HepG2 (cell line): ENCODE data around the gene UNC5B. TPM values are rescaled to one million over a fixed set of nuclear protein-coding genes. Genes with fewer than 3 reads are reported as not detected.
A peak's percentile ranks its signal among the peaks of the same experiment; 100 is the strongest.

Source experiments
- ATAC-seq: fragments of 200-7000 bp; cut with Tn5 transposase; 3 replicates; pipeline ENCODE4 v1.9.1; 2020; ENCODE audit warnings: mild to moderate bottlenecking, moderate library complexity
- BruUV-seq: library from RNA; stranded (reverse); fragments of 400-500 nt; replicated peaks from 2 replicates; lab custom pipeline; 2021; lab: Mats Ljungman, UMichigan
- CTCF ChIA-PET: fragments of 300-600 bp; formaldehyde crosslinking; extraction: SDS; loops from one replicate; lab custom pipeline; 2021; ENCODE audit warnings: low total read pairs, inconsistent platforms, low intra/inter-chr PET ratio; lab: Yijun Ruan, JAX
- POLR2A ChIA-PET: fragments of 350-600 bp; sonication (Branson Sonifier 250); formaldehyde crosslinking; loops from one replicate; lab custom pipeline; 2020; ENCODE audit warnings: antibody characterized with exemption, inconsistent platforms; lab: Yijun Ruan, JAX
- DNase-seq: peaks from one replicate; pipeline ENCODE4 v3.0.0-alpha.2; 2015; ENCODE audit warnings: low spot score
- FAIRE-seq: peaks from 3 replicates; lab custom pipeline; 2011; peaks lifted over from hg19 to GRCh38; lab: Jason Lieb, UNC
- H2AFZ ChIP-seq: one replicate; pipeline ENCODE4 v1.6.1; 2011; ENCODE audit warnings: low read length, inconsistent platforms
- H3K27ac ChIP-seq: fragments of 300-600 bp; 3 replicates; pipeline ENCODE4 v1.8.0; 2011; ENCODE audit warnings: mixed run types, mild to moderate bottlenecking, mixed read lengths, low read length, inconsistent platforms; ENCODE audit not compliant: insufficient read depth; ENCODE audit errors: extremely low read length
- H3K27me3 ChIP-seq, 2 experiments: fragments of 200-600 bp in 1 of 2; 2 replicates in 1 of 2; 3 replicates in 1 of 2; pipeline versions ENCODE4 v1.6.0 to v1.8.0; 2011; ENCODE audit warnings: low read length in 2 of 2, mild to moderate bottlenecking in 2 of 2, moderate library complexity in 2 of 2, inconsistent platforms in 1 of 2; ENCODE audit not compliant: insufficient read depth in 2 of 2, control insufficient read depth in 1 of 2
- H3K36me3 ChIP-seq, 2 experiments: fragments of 200-600 bp in 1 of 2; replicated peaks in 1 of 2; 2 replicates in 1 of 2; 3 replicates in 1 of 2; pipeline versions ENCODE4 v1.5.1 to v1.8.0; 2011; ENCODE audit warnings: low read length in 2 of 2, inconsistent platforms in 1 of 2; ENCODE audit not compliant: insufficient read depth in 2 of 2, control insufficient read depth in 1 of 2
- H3K4me1 ChIP-seq: 2 replicates; pipeline ENCODE4 v1.5.1; 2012; ENCODE audit warnings: low read length, inconsistent platforms; ENCODE audit not compliant: insufficient read depth
- H3K4me2 ChIP-seq: 2 replicates; pipeline ENCODE4 v1.6.0; 2011; ENCODE audit warnings: low read depth, low read length, inconsistent platforms
- H3K4me3 ChIP-seq, 3 experiments: fragments of 200-600 bp in 1 of 3; sonication (generic), shearing (Covaris generic) in 1 of 3; replicated peaks in 1 of 3; 2 replicates each; pipeline ENCODE4 v1.5.1; 2011 to 2016; ENCODE audit warnings: low read length in 3 of 3, inconsistent platforms in 2 of 3, low read depth in 2 of 3, mild to moderate bottlenecking in 2 of 3, control low read depth in 1 of 3, mixed read lengths in 1 of 3; ENCODE audit not compliant: insufficient read depth in 1 of 3
- H3K79me2 ChIP-seq: one replicate; pipeline ENCODE4 v1.6.1; 2011; ENCODE audit warnings: low read length, inconsistent platforms; ENCODE audit not compliant: insufficient read depth
- H3K9ac ChIP-seq: 2 replicates; pipeline ENCODE4 v1.6.0; 2011; ENCODE audit warnings: mild to moderate bottlenecking, low read depth, low read length, inconsistent platforms; ENCODE audit not compliant: insufficient read depth
- H3K9me3 ChIP-seq: 2 replicates; pipeline ENCODE4 v1.5.1; 2012; ENCODE audit warnings: mild to moderate bottlenecking, low read length
- H4K20me1 ChIP-seq: 2 replicates; pipeline ENCODE4 v1.6.0; 2011; ENCODE audit warnings: inconsistent platforms, mild to moderate bottlenecking, low read length, moderate library complexity; ENCODE audit not compliant: insufficient read depth
- ERF ChIP-seq: IDR thresholded peaks from 2 replicates; pipeline ENCODE4 v1.6.1; 2018; ENCODE audit warnings: missing biosample characterization, missing genetic modification reagents
- EZH2 ChIP-seq: conservative IDR thresholded peaks from 2 replicates; pipeline ENCODE4 v1.6.1; 2012; ENCODE audit warnings: mild to moderate bottlenecking, low read depth, low read length, moderate library complexity
- IRF1 ChIP-seq: sonication (generic); formaldehyde crosslinking; IDR thresholded peaks from 2 replicates; pipeline ENCODE4 v1.4.0; 2020; ENCODE audit warnings: low read depth, mild to moderate bottlenecking, missing genetic modification reagents
- KDM3A ChIP-seq: IDR thresholded peaks from 2 replicates; pipeline ENCODE4 v1.6.1; 2018; ENCODE audit warnings: low read depth, missing compliant biosample characterization
- MAZ ChIP-seq, 2 experiments: sonication (generic) in 1 of 2; formaldehyde crosslinking in 1 of 2; IDR thresholded peaks; 2 replicates each; pipeline versions ENCODE4 v1.5.0 to v1.6.1; 2012 to 2020; ENCODE audit warnings: low read depth in 2 of 2, mild to moderate bottlenecking in 2 of 2, borderline replicate concordance in 1 of 2, improper control_type of control experiment in 1 of 2, low read length in 1 of 2, missing genetic modification reagents in 1 of 2, moderate library complexity in 1 of 2
- NR0B2 ChIP-seq: sonication (generic); formaldehyde crosslinking; IDR thresholded peaks from 2 replicates; pipeline ENCODE4 v1.4.0; 2020; ENCODE audit warnings: mild to moderate bottlenecking, missing genetic modification reagents
- POGK ChIP-seq: sonication (generic); formaldehyde crosslinking; conservative IDR thresholded peaks from 2 replicates; pipeline ENCODE4 v1.8.0; 2022; ENCODE audit warnings: mild to moderate bottlenecking, moderate library complexity, missing genetic modification reagents
- SIX4 ChIP-seq: sonication (generic); formaldehyde crosslinking; IDR thresholded peaks from 2 replicates; pipeline ENCODE4 v1.4.0; 2020; ENCODE audit warnings: missing genetic modification reagents
- TAF1 ChIP-seq: sonication (generic); formaldehyde crosslinking; IDR thresholded peaks from 2 replicates; pipeline ENCODE4 v1.4.0; 2020; ENCODE audit warnings: missing genetic modification reagents
- TBX2 ChIP-seq: sonication (generic); formaldehyde crosslinking; IDR thresholded peaks from 2 replicates; pipeline ENCODE4 v1.5.0; 2020; ENCODE audit warnings: missing genetic modification reagents, mild to moderate bottlenecking, borderline replicate concordance
- TMF1 ChIP-seq: sonication (generic); formaldehyde crosslinking; IDR thresholded peaks from 2 replicates; pipeline ENCODE4 v1.8.1; 2022; ENCODE audit warnings: low read depth, missing genetic modification reagents
- TOPORS ChIP-seq: sonication (generic); formaldehyde crosslinking; IDR thresholded peaks from 2 replicates; pipeline ENCODE4 v1.8.0; 2023; ENCODE audit warnings: mild to moderate bottlenecking, missing genetic modification reagents
- ZNF589 ChIP-seq: sonication (generic); formaldehyde crosslinking; conservative IDR thresholded peaks from 2 replicates; pipeline ENCODE4 v1.8.0; 2022; ENCODE audit warnings: mild to moderate bottlenecking, moderate library complexity, missing genetic modification reagents
- ZNF672 ChIP-seq: sonication (generic); formaldehyde crosslinking; IDR thresholded peaks from 2 replicates; pipeline ENCODE4 v1.8.1; 2022; ENCODE audit warnings: missing genetic modification reagents
- WGBS: methylation state at CpG from one replicate; pipeline ENCODE4 v1.1.6; 2017; ENCODE audit warnings: low lambda C conversion rate; 5-methylcytosine and 5-hydroxymethylcytosine counted together
- in situ Hi-C: cut with HindIII; loops from 2 replicates; pipeline ENCODE4 v1.10.0; 2017; ENCODE audit warnings: low pct_unique_long_range_greater_than_20kb; ENCODE audit not compliant: extremely low pct_ligation_motif_present
- intact Hi-C: fragments of 100-400 bp; cut with micrococcal nuclease; formaldehyde crosslinking; loops from one replicate; pipeline ENCODE4 v1.10.0; 2022; ENCODE audit not compliant: unreplicated experiment
- polyA plus RNA-seq, 8 experiments: library from polyadenylated mRNA; depleted of rRNA in 3 of 8; stranded (reverse) in 7 of 8; unstranded in 1 of 8; fragments of >200 nt; fragmentation: Illumina TruSeq in 4 of 8; extraction: Trizol in 4 of 8; gene quantifications; 2 replicates each; pipeline versions ENCODE4 v1.2.1 to v1.2.3, GENCODE V29; 2011 to 2016; ENCODE audit warnings: low read depth in 4 of 8, missing spikeins in 1 of 8, mixed read lengths in 1 of 8; ENCODE audit not compliant: insufficient read depth in 1 of 8
- total RNA-seq, 5 experiments: library from RNA; depleted of rRNA; stranded (reverse); fragments of >200 nt; fragmentation: Illumina TruSeq; extraction: Trizol; gene quantifications; 2 replicates each; pipeline ENCODE4 v1.2.3, GENCODE V29; 2016; ENCODE audit warnings: low read depth in 1 of 5

UNC5B gene
- total and polyA plus RNA-seq, 2 of the 13 experiments (the other 11 are each of a cell fraction or from before 2014, with no cell fraction given): 0.07 TPM

- no peaks in the 10 kb centered on the region for H3K9me3 ChIP-seq
- H3K9ac ChIP-seq: no peak overlapping the region
- H3K79me2 ChIP-seq: no peaks in the 10 kb centered on the region
- POLR2A ChIA-PET: no interaction called here
- H2AFZ ChIP-seq: no peak overlapping the region
- H3K4me3 ChIP-seq: no peak overlapping the region
- no peak overlapping the region for H3K4me2 ChIP-seq
- CTCF ChIA-PET: interaction anchor here (1.6 to 2.3 kb wide), 2 partner anchors 76 to 284 kb away, joined by 5 to 10 read pairs; no protein-coding TSS in a partner anchor
- no peak overlapping the region for H3K27ac ChIP-seq
- H3K36me3 ChIP-seq: no peaks in the 10 kb centered on the region
- no peak for FAIRE-seq
- no peak for ATAC-seq
- H3K27me3 ChIP-seq: peaks cover 12 to 54% of the 10 kb centered on the region in 2 experiments; a peak in 4 of 5 replicates
- TF ChIP-seq ERF (CRISPR knock-in tag) (no peak), MAZ (IDR thresholded peaks at IDR 0.05; ENCODE audit: borderline replicate concordance, low read depth, low read length) (no peak), MAZ (CRISPR knock-in tag; IDR thresholded peaks at IDR 0.05; ENCODE audit: low read depth) (0 out of 2 replicates have a peak, but pooled peaks have one; percentile 6), EZH2 (0 out of 2 replicates have a peak, but pooled peaks have one; percentile 40), TBX2 (peak; percentile 16; the same call in 1 of the 2 replicates), TOPORS (CRISPR knock-in tag) (no peak)
- H3K4me1 ChIP-seq: peaks cover 21% of the 10 kb centered on the region
- DNase-seq: no peak
- in situ Hi-C loops (loop anchor here (5.0 kb wide), 1 partner anchor 307 kb away; no protein-coding TSS in a partner anchor), intact Hi-C loops (no loop called here)
- no TSS peak for BruUV-seq
- H4K20me1 ChIP-seq: 0 out of 2 replicates have a peak, but pooled peaks cover 3% of the 10 kb centered on the region
- 20% methylated on average over 4 of the region's 4 CpGs for WGBS
These were observed 3.0 kb upstream of the UNC5B start for GRCh38 chr10:71209352-71209715.

- DNase-seq (no peak), ATAC-seq (no peak), FAIRE-seq (no peak)
- in situ Hi-C loops (loop anchor here (5.0 kb wide), 1 partner anchor 308 kb away; no protein-coding TSS in a partner anchor), intact Hi-C loops (loop anchor here (10.0 kb wide), 1 partner anchor 285 kb away; no protein-coding TSS in a partner anchor)
- peaks cover 14 to 60% of the 10 kb centered on the region in 2 experiments for H3K27me3 ChIP-seq
- H4K20me1 ChIP-seq: 0 out of 2 replicates have a peak, but pooled peaks cover 3% of the 10 kb centered on the region
- ChIA-PET POLR2A (no interaction called here), CTCF (interaction anchor here (1.6 to 2.3 kb wide), 2 partner anchors 75 to 284 kb away, joined by 5 to 10 read pairs; no protein-coding TSS in a partner anchor)
- H2AFZ ChIP-seq: no peak overlapping the region
- H3K9me3 ChIP-seq: no peaks in the 10 kb centered on the region
- H3K36me3 ChIP-seq: no peaks in the 10 kb centered on the region
- H3K4me1 ChIP-seq: peaks cover 21% of the 10 kb centered on the region
- H3K79me2 ChIP-seq: no peaks in the 10 kb centered on the region
- BruUV-seq: no TSS peak
- 0% methylated on average over 4 of the region's 5 CpGs for WGBS
- no peak overlapping the region for H3K4me3 ChIP-seq
- no peak overlapping the region for H3K4me2 ChIP-seq
- H3K27ac ChIP-seq: no peak overlapping the region
- H3K9ac ChIP-seq: no peak overlapping the region
- TF ChIP-seq ZNF672 (CRISPR knock-in tag): no peak
- TF ChIP-seq POGK: no peak
- no peak for TF ChIP-seq NR0B2 (CRISPR knock-in tag)
- no peak for TF ChIP-seq IRF1 (CRISPR knock-in tag)
- TF ChIP-seq SIX4: no peak
- no peak for TF ChIP-seq TMF1
- no peak for TF ChIP-seq TAF1 (CRISPR knock-in tag)
- TF ChIP-seq ZNF589 (CRISPR knock-in tag): no peak
- TF ChIP-seq KDM3A (CRISPR knock-in tag): no peak
These were observed 2.4 kb upstream of the UNC5B start for GRCh38 chr10:71209731-71210541.
